HFFc6 (cell line): ENCODE data around the gene TXNRD2. TPM values are rescaled to one million over a fixed set of nuclear protein-coding genes. Genes with fewer than 3 reads are reported as not detected.

Source experiments
- DNase-seq: peaks from one replicate; pipeline ENCODE4 v3.0.0-alpha.2; 2018
- H3K27ac Mint-ChIP-seq: 2 replicates; pipeline ENCODE4 v1.8.0; 2020; ENCODE audit warnings: mild to moderate bottlenecking, mixed read lengths
- H3K27me3 Mint-ChIP-seq: 2 replicates; pipeline ENCODE4 v1.8.0; 2021; ENCODE audit warnings: mild to moderate bottlenecking, moderate library complexity, mixed read lengths; ENCODE audit not compliant: insufficient read depth
- H3K36me3 Mint-ChIP-seq: 2 replicates; pipeline ENCODE4 v1.8.0; 2021; ENCODE audit warnings: low read depth, mixed read lengths
- H3K4me1 Mint-ChIP-seq: 2 replicates; pipeline ENCODE4 v1.8.0; 2020; ENCODE audit warnings: low read depth, mixed read lengths
- H3K4me3 Mint-ChIP-seq: 2 replicates; pipeline ENCODE4 v1.8.0; 2020; ENCODE audit warnings: mild to moderate bottlenecking, moderate library complexity, mixed read lengths
- H3K9me3 Mint-ChIP-seq: 2 replicates; pipeline ENCODE4 v1.8.0; 2020; ENCODE audit warnings: mild to moderate bottlenecking, mixed read lengths
- CTCF ChIP-seq: fragments of 200-600 bp; sonication (generic); IDR thresholded peaks from 2 replicates; pipeline ENCODE4 v1.5.0; 2021; ENCODE audit warnings: antibody characterized with exemption, mild to moderate bottlenecking
- total RNA-seq, 6 experiments: library from RNA; stranded (reverse); fragmentation: NEBNext Ultra II Directional; extraction: Animal tissue kit (Norgen Biotek cat#: 25700); gene quantifications; 2 replicates in 1 of 6; 3 replicates in 5 of 6; pipeline ENCODE4 v1.2.3, GENCODE V29; 2021

Gene TXNRD2
- total RNA-seq, 6 experiments from 2014 or later: 24.8 to 30.6 (median 28.3) TPM

- H3K4me1 Mint-ChIP-seq: peaks cover 7% of the 10 kb centered on the region
Measured at GRCh38 chr22:19862619-19863246, 78.9 kb downstream of the TXNRD2 start.

GRCh38 chr22:19859861-19860510 is 81.6 kb downstream of the TXNRD2 start:
- H3K27ac Mint-ChIP-seq: no peak overlapping the region
- TF ChIP-seq CTCF: no peak
- DNase-seq: no peak

More at GRCh38 chr22:19862619-19863246, 78.9 kb downstream of the TXNRD2 start:
- no peak overlapping the region for H3K27ac Mint-ChIP-seq
- no peak for DNase-seq
- H3K9me3 Mint-ChIP-seq: no peaks in the 10 kb centered on the region
- 0 out of 2 replicates have a peak, but pooled peaks cover 5% of the 10 kb centered on the region for H3K36me3 Mint-ChIP-seq
- H3K27me3 Mint-ChIP-seq: no peaks in the 10 kb centered on the region; the same call in 1 of the 2 replicates
- H3K4me3 Mint-ChIP-seq: no peak overlapping the region
- TF ChIP-seq CTCF: no peak

GRCh38 chr22:19857382-19857781 is 84.2 kb downstream of the TXNRD2 start:
- H3K9me3 Mint-ChIP-seq: no peaks in the 10 kb centered on the region
- H3K27ac Mint-ChIP-seq: no peak overlapping the region
- no peak overlapping the region for H3K4me3 Mint-ChIP-seq
- DNase-seq: no peak
- TF ChIP-seq CTCF: no peak
- peaks cover 19% of the 10 kb centered on the region for H3K36me3 Mint-ChIP-seq
- no peaks in the 10 kb centered on the region; the same call in none of the 2 replicates for H3K27me3 Mint-ChIP-seq
- peaks cover 25% of the 10 kb centered on the region for H3K4me1 Mint-ChIP-seq

More at GRCh38 chr22:19859861-19860510, 81.6 kb downstream of the TXNRD2 start:
- Mint-ChIP-seq H3K36me3 (0 out of 2 replicates have a peak, but pooled peaks cover 5% of the 10 kb centered on the region), H3K4me3 (no peak overlapping the region), H3K4me1 (peaks cover 15% of the 10 kb centered on the region), H3K9me3 (no peaks in the 10 kb centered on the region), H3K27me3 (no peaks in the 10 kb centered on the region; the same call in none of the 2 replicates)

- Mint-ChIP-seq H3K27ac (peak overlapping the region; percentile 90), H3K4me3 (peak overlapping the region; percentile 97), H3K9me3 (no peaks in the 10 kb centered on the region), H3K27me3 (no peaks in the 10 kb centered on the region; the same call in none of the 2 replicates), H3K4me1 (peaks cover 32% of the 10 kb centered on the region), H3K36me3 (peaks cover 14% of the 10 kb centered on the region)
- DNase-seq: no peak
- no peak for TF ChIP-seq CTCF
Measured at GRCh38 chr22:19855504-19856409, 85.9 kb downstream of the TXNRD2 start.

GRCh38 chr22:19854778-19855503 is 86.7 kb downstream of the TXNRD2 start, which contains the start of the genes GNB1L and RTL10:
GNB1L (minus strand) TSS chr22:19854874; CDS start chr22:19821355, 33,519 bp downstream.
RTL10 (minus strand) TSS chr22:19854874; CDS start chr22:19852261, 2,613 bp downstream.
- H3K27me3 Mint-ChIP-seq: no peaks in the 10 kb centered on the region; the same call in none of the 2 replicates
- no peak for TF ChIP-seq CTCF
- peak; percentile 94 for DNase-seq
- peaks cover 40% of the 10 kb centered on the region for H3K4me1 Mint-ChIP-seq
- peak within 1 kb of the TSS; percentile 90 for H3K27ac Mint-ChIP-seq
- H3K36me3 Mint-ChIP-seq: peaks cover 22% of the 10 kb centered on the region
- no peaks in the 10 kb centered on the region for H3K9me3 Mint-ChIP-seq
- peak within 1 kb of the TSS; percentile 97 for H3K4me3 Mint-ChIP-seq
